Lower leg skin (tissue), 4 donors: Measurements from ENCODE around the gene PAQR8. TPM values are rescaled to one million over a fixed set of nuclear protein-coding genes. Genes with fewer than 3 reads are reported as not detected.

ENCODE experiments used
- DNase-seq, 2 donors: peaks; one replicate each; pipeline ENCODE4 v3.0.0-alpha.2; 2019; ENCODE audit warnings: low spot score in 2 of 2
- H3K4me3 ChIP-seq: fragments of 200-600 bp; sonication (generic); 2 replicates; pipeline ENCODE4 v1.5.1; 2017; ENCODE audit warnings: mild to moderate bottlenecking, low read depth; ENCODE audit not compliant: poor library complexity, severe bottlenecking
- POLR2A ChIP-seq, 2 donors: fragments of 450-650 bp; IDR thresholded peaks; one replicate each; pipeline ENCODE4 v1.6.1; 2016 to 2017; ENCODE audit warnings: antibody characterized with exemption in 2 of 2, mild to moderate bottlenecking in 1 of 2, moderate library complexity in 1 of 2
- WGBS, 2 donors: methylation state at CpG; one replicate each; pipeline ENCODE4 v1.1.5; 2018; 5-methylcytosine and 5-hydroxymethylcytosine counted together
- intact Hi-C: fragments of 100-400 bp; cut with DNase I; formaldehyde crosslinking; loops from one replicate; pipeline ENCODE4 v1.15.0; 2023; ENCODE audit warnings: low total_unique reads
- total RNA-seq, 4 donors: library from RNA; depleted of rRNA; stranded (reverse); fragments of >200 nt; gene quantifications; one replicate each; pipeline ENCODE4 v1.1.0, GENCODE V29; 2016
- TF ChIP-seq, protein P1 (sequence below), 3 donors: fragments of 450-650 bp; IDR thresholded peaks; one replicate each; pipeline ENCODE4 v1.5.1; 2016; ENCODE audit warnings: antibody characterized with exemption in 3 of 3, mild to moderate bottlenecking in 3 of 3, moderate library complexity in 2 of 3

Gene PAQR8
- total RNA-seq, 4 donors from 2014 or later = 1.6 to 4.3 (median 2.1) TPM

DNA sequence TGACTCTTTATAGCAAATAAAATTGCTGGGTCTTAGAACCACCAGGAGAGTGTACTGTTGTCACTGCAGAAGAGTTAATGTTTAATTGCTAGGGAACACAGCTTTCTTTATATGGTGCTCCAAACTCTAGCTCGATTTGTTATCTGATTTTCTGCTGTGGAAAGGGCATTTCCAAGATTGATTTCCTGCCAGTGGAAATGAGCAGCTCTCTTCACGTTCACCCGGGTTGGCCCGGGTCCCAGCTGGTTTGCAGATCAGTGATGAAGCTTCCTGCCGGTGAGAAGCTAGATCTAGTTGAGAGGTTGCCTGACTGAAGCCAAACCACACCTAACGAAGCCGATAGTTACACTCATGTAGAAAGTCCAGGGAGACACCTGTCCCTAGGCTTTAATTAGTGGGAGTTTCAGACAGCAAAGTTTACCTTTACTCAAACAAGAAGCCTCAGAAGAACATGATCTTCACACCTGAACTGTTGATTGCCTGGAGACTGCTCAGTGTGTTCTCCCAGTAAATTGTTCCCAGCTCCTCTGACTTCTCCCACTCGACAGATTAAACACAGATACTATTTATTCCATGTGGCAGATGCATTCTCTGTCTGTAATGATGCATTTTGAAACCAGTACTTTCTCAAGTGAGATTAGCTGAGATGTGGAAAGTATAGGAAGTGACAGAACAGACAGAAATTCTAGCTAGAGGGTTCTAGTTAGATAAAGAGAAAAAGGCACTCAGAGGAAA lies 27.8 kb downstream of the PAQR8 start:
- TF ChIP-seq, protein P1, sequence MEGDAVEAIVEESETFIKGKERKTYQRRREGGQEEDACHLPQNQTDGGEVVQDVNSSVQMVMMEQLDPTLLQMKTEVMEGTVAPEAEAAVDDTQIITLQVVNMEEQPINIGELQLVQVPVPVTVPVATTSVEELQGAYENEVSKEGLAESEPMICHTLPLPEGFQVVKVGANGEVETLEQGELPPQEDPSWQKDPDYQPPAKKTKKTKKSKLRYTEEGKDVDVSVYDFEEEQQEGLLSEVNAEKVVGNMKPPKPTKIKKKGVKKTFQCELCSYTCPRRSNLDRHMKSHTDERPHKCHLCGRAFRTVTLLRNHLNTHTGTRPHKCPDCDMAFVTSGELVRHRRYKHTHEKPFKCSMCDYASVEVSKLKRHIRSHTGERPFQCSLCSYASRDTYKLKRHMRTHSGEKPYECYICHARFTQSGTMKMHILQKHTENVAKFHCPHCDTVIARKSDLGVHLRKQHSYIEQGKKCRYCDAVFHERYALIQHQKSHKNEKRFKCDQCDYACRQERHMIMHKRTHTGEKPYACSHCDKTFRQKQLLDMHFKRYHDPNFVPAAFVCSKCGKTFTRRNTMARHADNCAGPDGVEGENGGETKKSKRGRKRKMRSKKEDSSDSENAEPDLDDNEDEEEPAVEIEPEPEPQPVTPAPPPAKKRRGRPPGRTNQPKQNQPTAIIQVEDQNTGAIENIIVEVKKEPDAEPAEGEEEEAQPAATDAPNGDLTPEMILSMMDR (IDR thresholded peaks at IDR 0.05) = no peak
- no peak for TF ChIP-seq POLR2A (IDR thresholded peaks at IDR 0.05)
- intact Hi-C loops = loop anchor here (10.0 kb wide), 1 partner anchor 105 kb away; the partner anchor contains the start of gene MCM3
- DNase-seq = no peak
- no peak overlapping the region for H3K4me3 ChIP-seq
- 5% methylated on average over 8 of the region's 8 CpGs for WGBS, 2 donors

DNA sequence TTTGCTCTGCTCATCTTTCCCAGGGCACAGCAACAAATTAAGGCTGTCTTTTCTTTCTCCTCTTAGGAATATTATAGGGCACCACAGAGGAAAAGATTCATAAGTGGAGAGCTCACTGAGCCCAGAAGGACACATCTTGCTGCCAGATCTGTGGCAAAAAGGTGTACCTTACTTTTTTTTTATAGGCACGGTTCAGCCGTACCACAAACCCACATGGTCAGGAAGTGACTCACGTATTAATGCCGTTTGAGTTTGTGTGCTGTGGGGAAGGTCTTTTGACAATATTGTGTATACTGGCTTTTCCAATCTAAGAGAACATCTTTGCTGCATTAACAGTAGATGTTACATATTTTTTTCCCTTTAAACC lies 28.4 kb downstream of the PAQR8 start:
- DNase-seq = no peak

DNA sequence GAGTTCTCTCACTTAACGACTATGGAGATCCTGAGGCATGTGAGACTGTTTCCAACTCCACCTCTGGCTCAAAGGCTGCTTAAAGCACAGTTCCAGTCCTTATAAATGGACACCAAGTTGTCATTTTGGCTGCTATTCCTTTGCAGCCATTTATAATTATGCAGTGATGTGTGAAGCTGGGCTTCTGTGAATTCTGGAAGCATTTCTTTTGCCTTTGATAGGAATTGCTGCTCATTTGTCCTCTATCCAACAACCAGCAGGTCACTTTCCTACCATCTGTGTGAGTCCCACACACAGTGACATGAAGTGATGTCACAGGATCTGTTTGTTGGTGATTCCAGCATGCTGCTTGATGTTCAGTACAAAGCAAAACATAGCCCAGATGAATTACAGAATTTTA lies 29.6 kb downstream of the PAQR8 start:
- TF ChIP-seq, protein P1 (IDR thresholded peaks at IDR 0.05) = no peak
- TF ChIP-seq POLR2A (IDR thresholded peaks at IDR 0.05) = no peak
- intact Hi-C loops = loop anchor here (10.0 kb wide), 1 partner anchor 107 kb away; the partner anchor contains the start of gene MCM3
- H3K4me3 ChIP-seq = no peak overlapping the region
- 67 to 75% methylated on average over 1 of the region's 1 CpG for WGBS, 2 donors
- no peak for DNase-seq

More for the DNA sequence above, 28.4 kb downstream of the PAQR8 start:
- no peak for TF ChIP-seq POLR2A (IDR thresholded peaks at IDR 0.05)
- TF ChIP-seq, protein P1 (IDR thresholded peaks at IDR 0.05) = no peak
- 10 to 17% methylated on average over 4 of the region's 4 CpGs for WGBS, 2 donors
- no peak overlapping the region for H3K4me3 ChIP-seq
- intact Hi-C loops = loop anchor here (10.0 kb wide), 1 partner anchor 106 kb away; the partner anchor contains the start of gene MCM3

DNA sequence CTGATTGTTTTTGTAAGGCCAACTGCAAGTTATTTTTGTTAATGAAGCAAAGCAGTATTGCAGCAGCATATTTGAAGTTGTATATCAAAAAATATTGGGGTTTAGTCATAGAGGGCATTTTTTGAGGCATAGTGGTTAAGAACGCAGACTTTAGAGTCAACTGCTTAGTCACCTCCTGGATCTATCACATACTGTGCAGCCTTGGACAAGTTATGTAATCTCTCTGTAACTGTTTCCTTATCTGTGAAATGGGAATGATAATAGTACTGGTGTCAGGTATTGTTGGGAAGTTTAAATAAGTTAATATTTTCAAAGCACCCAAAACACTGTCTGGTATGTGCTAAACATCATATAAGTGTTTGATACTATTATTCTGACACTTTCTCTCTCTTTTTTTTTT lies 31.0 kb downstream of the PAQR8 start:
- no peak for DNase-seq
- TF ChIP-seq POLR2A (IDR thresholded peaks at IDR 0.05) = no peak
- TF ChIP-seq, protein P1 (IDR thresholded peaks at IDR 0.05) = no peak
- H3K4me3 ChIP-seq = no peak overlapping the region
- WGBS, 2 donors = 86% methylated on average over 1 of the region's 1 CpG
- intact Hi-C loops = loop anchor here (10.0 kb wide), 1 partner anchor 108 kb away; the partner anchor contains the start of gene MCM3

DNA sequence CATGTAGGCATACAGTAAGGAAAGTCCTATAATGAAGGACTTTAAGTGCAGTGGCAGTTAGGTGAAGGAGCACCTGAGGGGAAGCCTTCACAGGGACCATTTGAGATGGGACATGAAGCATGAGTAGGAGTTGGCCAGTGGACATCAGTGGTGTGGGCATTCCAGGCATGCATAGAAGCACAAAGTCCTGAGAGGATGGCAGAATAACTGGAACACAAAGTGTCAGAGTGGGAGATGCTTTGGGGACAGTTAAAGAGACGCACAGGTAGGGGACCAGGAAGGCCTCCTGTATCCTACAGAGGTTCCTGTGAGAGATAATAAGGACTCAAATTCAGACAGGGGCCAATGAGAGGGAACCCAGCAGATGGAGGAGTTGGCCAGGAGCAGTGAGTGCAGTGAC lies 31.8 kb downstream of the PAQR8 start:
- DNase-seq = no peak
- no peak overlapping the region for H3K4me3 ChIP-seq
- TF ChIP-seq, protein P1 (IDR thresholded peaks at IDR 0.05) = no peak
- no peak for TF ChIP-seq POLR2A (IDR thresholded peaks at IDR 0.05)
- intact Hi-C loops = loop anchor here (10.0 kb wide), 1 partner anchor 109 kb away; the partner anchor contains the start of gene MCM3
- WGBS, 2 donors = 90 to 100% methylated on average over 1 of the region's 1 CpG
